HG02642 (cell line): ENCODE measurements around the gene TNS4.

Source experiments
- ATAC-seq: cut with Tn5 transposase; IDR thresholded peaks from one replicate; pipeline ENCODE4 v1.9.1; 2021; ENCODE audit warnings: mild to moderate bottlenecking; ENCODE audit not compliant: unreplicated experiment, poor library complexity

The TNS4 gene

DNA sequence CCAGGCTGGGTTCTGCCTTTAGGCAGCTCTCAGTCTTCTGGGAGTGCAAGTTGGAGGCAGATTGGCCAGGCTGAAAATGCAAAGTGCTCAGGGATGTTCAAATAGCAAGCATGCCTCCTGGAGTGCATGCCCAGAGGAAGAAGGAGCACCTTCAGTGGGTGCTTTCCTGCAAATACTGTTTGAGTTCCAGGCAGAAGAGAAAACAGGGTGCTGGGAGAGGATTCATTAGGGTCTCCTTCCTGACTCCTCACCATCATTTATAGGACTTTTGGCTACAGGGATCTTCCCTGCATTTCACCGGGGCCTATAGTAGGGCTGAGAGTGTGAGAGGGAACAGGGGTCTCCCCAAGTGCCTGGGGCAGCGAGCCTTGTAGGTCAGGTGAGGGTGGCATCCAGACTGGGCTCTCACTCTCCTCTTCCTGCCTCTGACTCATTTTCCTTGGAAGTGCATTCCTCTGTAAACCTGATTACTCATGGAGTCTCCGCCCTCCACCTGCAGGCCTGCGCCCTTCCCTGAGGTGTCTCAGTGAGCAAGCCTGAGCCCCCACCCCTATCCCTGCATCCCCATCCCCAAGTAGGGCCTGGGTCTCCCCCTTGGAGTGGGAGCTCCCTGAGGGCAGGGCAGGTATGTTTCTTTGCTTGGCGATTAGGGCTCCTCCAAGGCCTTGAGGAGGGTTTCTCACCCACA is 17.1 kb upstream of the TNS4 start:
- no peak for ATAC-seq

DNA sequence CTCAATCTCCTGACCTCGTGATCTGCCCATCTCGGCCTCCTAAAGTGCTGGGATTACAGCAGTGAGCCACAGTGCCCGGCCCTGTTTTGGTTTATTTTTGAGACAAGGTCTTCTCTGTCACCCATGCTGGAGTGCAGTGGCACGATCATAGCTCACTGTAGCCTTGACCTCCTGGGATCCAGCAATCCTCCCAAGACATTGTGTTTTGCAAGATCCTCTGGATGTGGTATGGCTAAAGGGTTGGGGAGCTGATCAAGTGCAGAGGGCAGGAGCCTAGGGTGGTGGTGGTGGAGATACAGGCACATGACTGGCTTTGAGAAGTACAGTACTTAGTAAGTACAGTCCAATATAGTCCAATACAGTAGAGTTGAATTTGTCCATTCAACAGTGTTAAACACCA is 16.6 kb upstream of the TNS4 start:
- ATAC-seq, result no peak

GRCh38 chr17:40517286-40517662 is 15.9 kb upstream of the TNS4 start:
- ATAC-seq, result no peak

- ATAC-seq, result no peak
Observed at GRCh38 chr17:40516581-40517285, 15.3 kb upstream of the TNS4 start.

DNA sequence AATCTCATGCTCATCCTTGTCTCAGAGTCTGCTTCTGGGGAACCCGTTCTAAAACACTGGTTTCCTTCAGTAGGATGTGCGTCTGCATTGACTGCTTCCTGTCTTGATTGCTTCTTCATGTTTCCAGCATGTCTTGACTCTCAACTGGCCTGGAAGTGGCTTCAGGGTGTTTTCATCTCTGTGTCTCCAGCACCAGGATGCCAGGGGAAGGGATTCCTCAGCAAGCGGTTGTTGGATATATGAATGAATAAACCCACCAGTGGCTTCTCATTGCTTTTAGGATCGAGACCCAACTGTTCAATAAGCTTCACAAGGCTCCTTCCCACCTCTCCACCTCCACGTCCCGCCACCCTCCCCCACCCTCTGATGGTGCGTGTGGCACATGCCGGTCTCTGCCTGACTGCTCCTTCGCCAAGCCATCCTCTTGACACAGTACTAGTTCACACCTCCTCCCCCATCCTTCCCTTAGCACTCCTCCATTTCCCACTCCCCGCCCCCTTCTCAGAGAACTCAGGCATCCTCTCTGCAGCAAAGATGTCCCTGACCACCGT is 14.1 kb upstream of the TNS4 start:
- ATAC-seq, result no peak

DNA sequence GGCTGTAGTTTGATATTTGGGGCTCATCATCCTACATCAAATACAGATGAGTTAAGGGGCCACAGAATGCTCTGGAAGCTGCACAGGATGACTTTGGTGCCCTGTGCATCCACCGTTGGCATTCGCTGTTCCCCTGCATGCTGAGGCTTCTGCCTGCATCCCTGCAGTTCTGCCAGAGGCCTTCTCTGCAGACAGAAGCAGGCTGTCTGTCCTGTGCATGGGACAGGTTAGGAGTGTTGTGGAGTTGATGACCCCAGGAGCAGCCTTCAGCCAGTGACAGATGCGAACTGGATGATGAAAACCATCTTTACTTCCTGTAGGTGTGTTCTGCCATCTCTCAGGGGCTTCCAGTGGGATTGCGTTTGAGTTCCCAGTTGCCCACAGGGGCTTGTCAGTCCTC is 13.6 kb upstream of the TNS4 start:
- ATAC-seq, result no peak

GRCh38 chr17:40514013-40514875 is 12.8 kb upstream of the TNS4 start:
- ATAC-seq, result no peak

DNA sequence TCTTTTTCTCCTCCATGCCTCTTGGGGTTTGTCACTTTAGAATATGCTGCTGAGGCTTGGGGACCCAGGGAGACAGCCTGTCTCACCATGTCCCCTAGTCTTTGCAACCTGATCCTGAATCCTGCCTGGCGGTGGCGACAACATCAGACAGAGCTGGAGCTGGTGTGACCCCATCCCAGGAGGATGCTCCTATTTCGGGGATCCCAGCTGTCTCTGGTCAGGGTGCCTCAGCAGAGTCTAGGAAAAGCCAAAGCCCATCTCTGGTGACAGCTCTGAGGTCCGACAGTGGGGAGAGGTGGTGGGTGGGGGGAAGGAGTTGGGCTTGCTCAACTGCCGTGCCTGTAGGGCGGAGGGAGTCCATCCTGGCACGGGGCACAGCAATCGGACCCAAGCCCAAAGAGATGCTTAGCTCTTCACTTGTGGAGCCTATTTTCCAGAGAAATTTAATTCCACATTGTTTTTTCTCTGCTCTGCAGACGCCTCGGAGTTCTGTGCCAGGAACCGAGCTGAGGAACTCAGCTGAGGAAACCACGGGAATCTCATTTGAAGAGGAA is 10.3 kb upstream of the TNS4 start:
- ATAC-seq, result no peak

- ATAC-seq, result no peak
Observed at GRCh38 chr17:40511136-40511535, 9.7 kb upstream of the TNS4 start.

GRCh38 chr17:40510328-40510648 is 8.9 kb upstream of the TNS4 start:
- no peak for ATAC-seq

DNA sequence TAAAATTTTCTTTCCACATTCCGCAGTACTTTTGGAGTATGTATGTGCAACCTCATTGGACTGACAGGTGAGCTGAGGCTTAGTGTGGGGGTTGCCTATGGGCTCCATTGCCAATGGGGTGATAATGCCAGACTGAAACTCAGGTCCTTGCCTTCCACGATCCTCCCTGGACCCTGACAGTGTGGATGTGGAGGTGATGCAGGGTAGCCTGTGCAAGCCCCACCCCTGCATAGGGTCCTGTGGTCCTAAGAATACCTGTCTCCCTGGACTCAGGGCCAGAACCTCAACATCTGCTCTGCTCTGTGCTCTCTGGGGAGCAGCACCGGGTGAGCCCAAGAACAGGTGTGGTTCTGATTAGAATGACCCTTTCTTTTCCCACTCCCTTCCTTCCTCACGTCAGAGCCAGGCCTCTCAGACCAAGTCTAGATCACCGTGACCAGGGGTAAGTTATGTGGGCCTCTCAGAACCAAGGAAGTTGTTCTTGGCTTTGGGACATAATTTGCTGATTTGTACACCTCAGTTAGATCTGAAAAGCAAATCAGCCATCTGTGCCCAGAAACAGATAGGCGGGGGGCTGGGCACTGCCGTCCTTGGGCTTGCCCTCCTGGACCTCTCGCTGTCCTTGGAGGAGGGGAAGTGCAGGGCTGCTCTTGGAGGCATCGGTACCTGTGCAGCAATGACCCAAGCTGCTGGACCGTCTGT is 8.4 kb upstream of the TNS4 start:
- no peak for ATAC-seq

DNA sequence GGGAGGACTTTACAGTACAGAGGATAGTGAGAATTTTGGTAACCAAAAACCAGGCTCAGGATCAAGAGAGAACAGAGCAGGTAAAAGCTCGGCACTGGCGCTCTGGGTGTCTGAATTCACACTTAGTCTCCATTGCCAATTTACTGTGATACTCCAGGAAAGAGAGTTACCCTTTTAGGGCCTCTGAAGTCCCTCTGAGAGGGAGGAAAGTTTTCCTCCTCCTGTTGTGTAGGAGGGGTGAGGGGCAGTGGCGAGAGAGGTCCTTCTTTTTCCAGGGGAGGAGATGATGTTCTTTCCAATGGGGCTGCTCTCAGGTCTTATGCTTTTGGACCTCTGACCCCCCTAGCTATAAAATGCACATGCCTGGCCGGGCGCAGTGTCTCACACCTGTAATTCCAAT is 5.4 kb upstream of the TNS4 start:
- no peak for ATAC-seq

GRCh38 chr17:40503154-40503553 is 1.7 kb upstream of the TNS4 start:
- ATAC-seq, result no peak

DNA sequence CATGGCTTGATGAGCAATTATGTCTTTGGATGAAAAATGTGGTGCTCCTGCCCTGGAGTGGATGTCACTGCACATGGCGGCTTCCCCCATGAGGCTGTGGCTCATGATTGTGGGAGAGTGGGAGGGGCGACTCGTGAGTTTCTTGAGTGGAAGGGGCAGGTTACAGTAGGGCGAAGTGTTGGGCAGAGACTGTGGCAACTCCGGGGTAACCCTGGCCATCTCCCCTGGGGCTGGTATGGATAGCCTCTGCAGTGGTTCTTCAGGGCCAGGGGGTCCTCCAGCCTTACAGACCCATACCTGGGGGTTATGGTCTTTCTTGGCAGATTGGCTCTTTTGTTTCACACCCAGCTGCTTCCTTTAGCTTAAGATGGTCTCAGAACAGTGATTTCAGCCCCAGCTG is 1.3 kb upstream of the TNS4 start:
- ATAC-seq, result no peak

GRCh38 chr17:40500709-40501108 is 714 bp downstream of the TNS4 start:
- ATAC-seq, result no peak

GRCh38 chr17:40500190-40500589 is 1.2 kb downstream of the TNS4 start:
- no peak for ATAC-seq

GRCh38 chr17:40499551-40500189 is 1.8 kb downstream of the TNS4 start:
- no peak for ATAC-seq

GRCh38 chr17:40498281-40499084 is 2.9 kb downstream of the TNS4 start:
- ATAC-seq, result no peak

DNA sequence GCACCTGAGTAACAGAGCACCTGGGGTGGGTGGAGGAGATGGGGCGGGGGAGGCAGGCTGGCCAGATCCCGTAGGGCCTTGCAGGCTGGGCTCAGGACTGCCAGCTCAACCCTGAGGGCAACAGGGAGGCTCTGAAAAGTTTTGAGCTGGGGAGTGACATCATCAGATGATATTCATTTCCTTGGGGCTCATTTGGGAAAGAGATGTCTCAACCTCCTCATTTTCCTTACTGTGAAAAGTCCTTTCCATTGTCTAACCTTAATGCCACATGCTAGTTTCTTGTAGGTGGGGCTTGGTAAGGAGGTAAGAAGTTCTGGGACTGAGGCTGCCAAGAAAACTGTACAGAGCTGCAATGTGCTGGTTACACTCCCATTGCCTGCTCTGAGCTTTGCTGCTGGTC is 3.7 kb downstream of the TNS4 start:
- ATAC-seq, result no peak
